CD4-positive, alpha-beta T cell treated with Interferon gamma for 1 hour (primary cell): ENCODE data around the gene LNPEP.

Experiments
- DNase-seq: peaks from one replicate; pipeline ENCODE4 v3.0.0-alpha.2; 2020

LNPEP gene

GRCh38 chr5:96963267-96963666 is 27.4 kb downstream of the LNPEP start:
- peak; percentile 8 for DNase-seq

- DNase-seq = no peak
Observed at GRCh38 chr5:96966801-96967200, 30.9 kb downstream of the LNPEP start.

- DNase-seq = no peak
Observed at GRCh38 chr5:96967400-96967799, 31.5 kb downstream of the LNPEP start.

GRCh38 chr5:96968074-96968473 is 32.2 kb downstream of the LNPEP start:
- DNase-seq = no peak

- DNase-seq = no peak
Observed at GRCh38 chr5:96968614-96969013, 32.7 kb downstream of the LNPEP start.

- DNase-seq = no peak
Observed at GRCh38 chr5:96969366-96969765, 33.5 kb downstream of the LNPEP start.

GRCh38 chr5:96972599-96973334 is 36.9 kb downstream of the LNPEP start:
- DNase-seq = no peak

GRCh38 chr5:96973532-96974401 is 37.9 kb downstream of the LNPEP start:
- no peak for DNase-seq

- DNase-seq = no peak
Observed at GRCh38 chr5:96975656-96976055, 39.8 kb downstream of the LNPEP start.

GRCh38 chr5:96977228-96977627 is 41.3 kb downstream of the LNPEP start:
- no peak for DNase-seq

GRCh38 chr5:96978812-96979449 is 43.1 kb downstream of the LNPEP start:
- no peak for DNase-seq

- no peak for DNase-seq
Observed at GRCh38 chr5:96984506-96985192, 48.8 kb downstream of the LNPEP start.

- DNase-seq = no peak
Observed at GRCh38 chr5:96986450-96986849, 50.6 kb downstream of the LNPEP start.

- no peak for DNase-seq
Observed at GRCh38 chr5:96990102-96990501, 54.2 kb downstream of the LNPEP start.

GRCh38 chr5:96991708-96992107 is 55.8 kb downstream of the LNPEP start:
- no peak for DNase-seq

- no peak for DNase-seq
Observed at GRCh38 chr5:96993760-96994159, 57.9 kb downstream of the LNPEP start.

GRCh38 chr5:96994493-96994892 is 58.6 kb downstream of the LNPEP start:
- no peak for DNase-seq

GRCh38 chr5:96995419-96995818 is 59.5 kb downstream of the LNPEP start:
- no peak for DNase-seq

- no peak for DNase-seq
Observed at GRCh38 chr5:96997265-96997859, 61.5 kb downstream of the LNPEP start.

GRCh38 chr5:96999856-97000255 is 64.0 kb downstream of the LNPEP start:
- no peak for DNase-seq

- DNase-seq = no peak
Observed at GRCh38 chr5:97000391-97000790, 64.5 kb downstream of the LNPEP start.

- no peak for DNase-seq
Observed at GRCh38 chr5:97002983-97003382, 67.1 kb downstream of the LNPEP start.
